ELR (cell line): ENCODE measurements around the gene OTOG.
A peak's percentile ranks its signal among the peaks of the same experiment; 100 is the strongest.

ENCODE experiments used
- DNase-seq: peaks from one replicate; pipeline ENCODE4 v3.0.0-alpha.2; 2015; ENCODE audit warnings: low read depth

OTOG gene

GRCh38 chr11:17560281-17561110 is 13.4 kb downstream of the OTOG start:
- DNase-seq = no peak

- DNase-seq = no peak
Observed at GRCh38 chr11:17561111-17561415, 14.0 kb downstream of the OTOG start.

GRCh38 chr11:17561526-17561925 is 14.5 kb downstream of the OTOG start:
- DNase-seq = no peak

GRCh38 chr11:17563231-17563646 is 16.2 kb downstream of the OTOG start:
- peak; percentile 34 for DNase-seq

GRCh38 chr11:17563961-17564686 is 17.1 kb downstream of the OTOG start:
- no peak for DNase-seq

GRCh38 chr11:17564687-17565042 is 17.6 kb downstream of the OTOG start:
- no peak for DNase-seq

- DNase-seq = no peak
Observed at GRCh38 chr11:17568944-17569343, 21.9 kb downstream of the OTOG start.

- DNase-seq = no peak
Observed at GRCh38 chr11:17570034-17570433, 23.0 kb downstream of the OTOG start.

GRCh38 chr11:17571431-17572358 is 24.6 kb downstream of the OTOG start:
- DNase-seq = no peak

- DNase-seq = no peak
Observed at GRCh38 chr11:17572359-17572690, 25.3 kb downstream of the OTOG start.

- DNase-seq = no peak
Observed at GRCh38 chr11:17572791-17573460, 25.9 kb downstream of the OTOG start.

GRCh38 chr11:17573526-17573925 is 26.5 kb downstream of the OTOG start:
- no peak for DNase-seq

GRCh38 chr11:17574141-17575091 is 27.4 kb downstream of the OTOG start:
- no peak for DNase-seq

GRCh38 chr11:17575431-17576425 is 28.7 kb downstream of the OTOG start:
- no peak for DNase-seq

- DNase-seq = no peak
Observed at GRCh38 chr11:17578296-17578695, 31.2 kb downstream of the OTOG start.

GRCh38 chr11:17578958-17579357 is 31.9 kb downstream of the OTOG start:
- DNase-seq = no peak

GRCh38 chr11:17579451-17579850 is 32.4 kb downstream of the OTOG start:
- no peak for DNase-seq

- DNase-seq = no peak
Observed at GRCh38 chr11:17580271-17580670, 33.2 kb downstream of the OTOG start.

GRCh38 chr11:17581036-17581731 is 34.1 kb downstream of the OTOG start:
- no peak for DNase-seq
